HG03064 (cell line): Measurements from ENCODE around the gene KRTCAP2.
"Not testable (repeated sequence)": the region's sequence is repeated elsewhere in the genome, so short reads cannot be mapped to it uniquely, and the experiment has no call there.

ENCODE experiments used
- ATAC-seq: cut with Tn5 transposase; IDR thresholded peaks from one replicate; pipeline ENCODE4 v1.9.1; 2021; ENCODE audit warnings: low read depth; ENCODE audit not compliant: unreplicated experiment

The KRTCAP2 gene

DNA sequence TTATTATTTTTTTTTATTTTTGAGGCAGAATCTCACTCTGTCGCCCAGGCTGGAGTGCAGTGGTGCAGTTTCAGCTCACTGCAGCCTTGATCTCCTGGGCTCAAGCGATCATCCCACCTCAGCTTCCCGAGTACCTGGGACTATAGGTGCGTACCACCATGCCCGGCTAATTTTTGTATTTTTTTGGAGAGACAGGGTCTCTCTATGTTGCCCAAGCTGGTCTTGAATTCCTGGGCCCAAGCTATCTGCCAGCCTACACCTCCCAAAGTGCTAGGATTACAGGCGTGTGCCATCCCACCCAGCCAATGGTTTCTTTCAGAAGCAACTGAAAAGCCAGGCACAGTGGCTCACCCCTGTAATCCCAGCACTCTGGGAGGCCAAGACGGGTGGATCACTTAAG is 2.3 kb downstream of the KRTCAP2 start:
- no peak for ATAC-seq

DNA sequence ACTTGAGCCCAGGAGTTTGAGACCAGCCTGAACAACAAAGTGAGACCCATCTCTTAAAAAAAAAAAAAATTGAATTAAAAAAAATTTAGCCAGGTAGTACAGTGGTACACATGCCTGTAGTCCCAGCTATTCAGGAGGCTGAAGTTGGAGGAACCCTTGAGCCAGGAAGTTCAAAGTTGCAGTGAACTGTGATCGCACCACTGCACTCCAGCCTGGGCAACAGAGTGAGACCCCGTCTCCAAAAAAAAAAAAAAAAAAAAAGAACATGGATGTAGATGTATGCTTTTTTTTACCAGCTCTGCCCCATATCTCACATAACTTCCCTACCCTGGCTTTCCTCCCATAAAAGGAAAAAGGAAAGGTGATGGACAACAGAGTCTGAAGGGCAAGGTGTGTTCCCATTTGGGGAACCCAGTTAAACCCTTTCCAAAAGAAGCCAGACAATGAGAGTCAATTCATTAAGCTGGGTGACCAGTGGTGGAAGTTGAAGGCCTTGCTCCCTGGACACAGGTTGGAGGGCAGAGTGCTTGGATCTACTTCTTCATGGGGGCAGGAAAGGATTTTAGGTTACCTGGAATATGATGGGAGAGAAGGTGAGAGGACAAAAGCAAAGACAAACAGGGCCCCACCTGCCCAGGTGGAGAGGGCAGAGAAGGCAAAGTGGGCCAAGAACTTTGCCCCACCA is 2.9 kb downstream of the KRTCAP2 start:
- no peak for ATAC-seq

DNA sequence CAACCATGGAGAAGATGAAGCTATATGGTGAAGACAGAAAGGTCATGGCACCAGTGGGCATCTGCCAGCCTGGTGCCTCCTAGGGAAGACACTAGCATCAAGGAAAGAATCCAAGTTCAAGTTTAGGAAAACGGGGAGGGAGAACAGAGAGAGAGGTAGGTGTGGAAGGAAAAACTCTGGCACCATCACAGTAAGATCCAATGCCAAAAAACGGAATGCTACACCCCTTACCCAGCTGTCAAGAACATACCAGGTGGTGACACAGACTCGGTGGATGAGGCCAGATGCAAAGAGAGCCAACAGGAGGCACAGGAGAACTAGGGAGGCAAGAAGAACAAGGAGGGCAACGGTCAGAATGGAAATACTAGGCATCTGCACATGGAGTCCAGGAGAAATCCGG is 3.6 kb downstream of the KRTCAP2 start:
- ATAC-seq = no peak

DNA sequence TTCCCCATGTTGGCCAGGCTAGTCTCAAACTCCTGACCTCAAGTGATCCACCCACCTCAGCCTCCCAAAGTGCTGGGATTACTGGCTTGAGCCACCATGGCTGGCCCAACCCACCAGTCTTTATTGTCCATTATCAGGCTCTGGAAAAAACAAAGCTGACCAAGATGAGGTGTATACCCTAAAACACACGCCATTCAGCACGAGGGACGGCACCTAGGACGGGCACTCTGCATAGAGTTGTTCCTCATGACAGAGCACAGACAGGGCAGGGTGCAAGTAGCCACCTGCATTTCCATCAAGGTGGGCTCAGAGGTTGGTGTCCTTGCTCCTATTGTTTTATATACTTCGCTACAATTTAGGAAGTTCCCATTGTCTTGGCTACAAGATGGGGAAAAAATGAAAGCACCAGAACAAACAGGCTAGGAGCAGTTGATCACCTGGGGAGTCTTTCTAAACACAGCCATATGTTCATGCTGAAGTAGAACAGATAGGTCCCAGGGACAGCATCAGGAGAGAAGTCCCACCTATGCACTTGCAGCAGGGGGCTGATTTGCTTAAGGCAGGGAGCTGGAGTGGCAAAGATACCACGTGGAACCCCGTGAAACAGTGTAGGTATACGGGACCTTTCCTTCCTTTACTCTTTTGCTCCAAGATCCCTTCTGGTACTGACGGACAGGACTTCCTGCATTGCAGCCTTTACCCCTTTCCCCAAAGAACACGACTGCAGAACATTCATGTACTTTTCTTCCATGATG is 4.5 kb downstream of the KRTCAP2 start:
- ATAC-seq = no peak

DNA sequence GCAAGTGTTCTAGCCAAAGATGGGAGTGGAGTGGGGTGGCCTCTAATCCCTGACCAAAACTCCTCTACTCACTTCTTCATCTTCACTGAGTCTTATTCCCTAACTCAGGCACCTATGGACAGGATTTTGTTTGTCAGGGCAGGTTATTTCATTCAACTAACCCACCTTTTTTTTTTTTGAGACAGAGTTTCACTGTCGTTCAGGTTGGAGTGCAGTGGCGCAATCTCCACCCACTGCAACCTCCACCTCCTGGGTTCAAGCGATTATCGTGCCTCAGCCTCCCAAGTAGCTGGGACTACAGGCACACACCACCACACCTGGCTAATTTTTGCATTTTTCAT is 5.0 kb downstream of the KRTCAP2 start:
- not testable (repeated sequence) for ATAC-seq

DNA sequence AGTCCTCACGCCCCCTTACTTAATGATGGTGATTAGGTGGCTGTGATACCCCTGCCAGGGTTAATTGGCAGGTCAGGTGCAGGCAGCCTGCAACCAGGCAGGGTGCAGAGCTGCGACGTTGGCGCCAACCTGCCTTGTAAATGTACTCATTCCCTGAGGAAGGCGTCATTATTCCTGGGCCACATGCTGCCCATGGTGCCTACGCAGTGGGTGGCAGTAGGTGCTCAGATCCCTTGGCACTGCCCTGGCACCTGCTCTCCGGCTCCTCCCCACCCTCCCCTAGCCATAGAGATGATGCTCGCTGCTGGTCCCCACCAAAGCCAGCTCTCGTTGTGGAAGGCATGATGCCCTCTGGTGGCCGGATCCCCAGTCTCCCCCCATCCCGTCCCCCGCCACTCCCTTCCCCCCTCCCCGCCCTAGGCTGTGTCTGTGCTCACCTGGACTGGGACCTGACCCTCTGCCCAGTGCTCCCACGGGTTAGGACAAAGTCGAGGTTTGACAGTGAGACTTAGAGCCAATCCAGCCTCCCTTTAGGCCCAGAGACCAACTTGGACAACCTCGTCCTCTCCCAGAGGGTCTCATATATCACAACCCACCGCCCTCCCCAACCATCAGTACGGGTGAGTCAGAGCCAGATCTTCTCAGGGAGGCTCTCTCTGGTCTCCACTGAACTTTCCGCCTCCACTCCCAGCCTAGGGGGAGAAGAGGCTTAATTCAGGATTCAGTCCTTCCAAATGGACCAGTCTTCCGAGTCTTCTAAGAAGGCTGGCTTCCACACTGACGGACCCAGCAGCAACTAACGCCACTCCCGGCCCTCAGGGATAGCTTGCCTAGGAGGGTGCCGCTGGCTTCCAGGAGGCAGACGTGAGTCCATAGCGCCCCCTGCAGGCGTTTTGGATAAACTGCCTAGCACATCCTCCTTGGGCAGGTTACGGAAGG is 5.7 kb downstream of the KRTCAP2 start:
- ATAC-seq = no peak

DNA sequence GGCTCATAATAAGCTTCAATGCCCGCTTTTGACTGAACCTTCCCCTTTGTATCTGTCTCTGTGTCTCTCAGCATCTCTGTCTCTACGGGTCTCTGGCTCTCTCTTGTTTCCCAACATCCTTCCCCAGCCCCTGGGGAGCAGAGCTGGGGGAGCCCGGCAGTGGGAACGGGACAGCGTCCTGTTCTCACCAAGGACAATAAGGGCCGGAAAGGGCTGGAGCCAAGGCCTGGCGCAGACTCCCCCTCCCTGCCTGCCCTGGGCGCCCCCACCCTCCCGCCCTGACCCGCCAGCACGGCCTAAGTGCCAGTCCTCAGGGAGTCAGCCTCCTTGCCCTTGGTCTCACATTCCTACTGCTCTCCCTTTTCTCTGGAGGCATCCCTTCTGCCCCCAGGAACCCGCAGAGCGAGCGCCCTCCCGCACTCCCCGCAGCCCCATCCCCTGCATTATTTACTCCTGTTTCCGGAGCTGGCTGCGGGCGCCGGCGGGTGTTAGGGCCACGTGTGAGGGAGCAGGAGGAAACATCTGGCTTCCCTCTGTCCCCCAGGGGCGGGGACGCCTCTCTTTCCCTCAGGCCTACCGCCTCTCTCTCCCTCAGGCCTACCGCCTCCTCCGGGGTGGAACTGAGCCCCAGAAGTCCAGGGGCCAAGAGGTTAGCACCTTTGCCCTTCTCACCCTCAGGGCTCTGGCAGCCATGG is 6.5 kb downstream of the KRTCAP2 start:
- no peak for ATAC-seq

DNA sequence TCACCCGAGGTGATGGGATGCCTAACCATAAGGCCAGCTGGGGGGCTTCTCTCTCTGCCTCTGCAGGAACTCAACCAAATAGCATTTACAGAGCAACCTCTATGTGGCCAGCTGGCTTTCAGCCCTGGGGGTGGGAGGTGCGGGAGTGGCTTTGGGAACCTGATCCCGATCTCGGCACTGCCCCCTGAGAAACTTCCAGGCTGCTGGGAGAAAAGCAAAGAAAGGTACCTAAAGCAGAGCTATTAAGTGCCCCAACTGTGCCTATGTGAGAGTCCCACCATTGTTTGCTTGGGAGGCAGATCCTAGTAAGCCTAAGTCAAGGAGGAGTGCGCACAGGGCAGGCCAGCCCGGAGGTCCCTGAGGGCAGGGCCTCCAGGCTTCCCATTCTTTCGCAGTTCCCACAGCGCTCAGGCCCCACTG is 7.0 kb downstream of the KRTCAP2 start:
- no peak for ATAC-seq

DNA sequence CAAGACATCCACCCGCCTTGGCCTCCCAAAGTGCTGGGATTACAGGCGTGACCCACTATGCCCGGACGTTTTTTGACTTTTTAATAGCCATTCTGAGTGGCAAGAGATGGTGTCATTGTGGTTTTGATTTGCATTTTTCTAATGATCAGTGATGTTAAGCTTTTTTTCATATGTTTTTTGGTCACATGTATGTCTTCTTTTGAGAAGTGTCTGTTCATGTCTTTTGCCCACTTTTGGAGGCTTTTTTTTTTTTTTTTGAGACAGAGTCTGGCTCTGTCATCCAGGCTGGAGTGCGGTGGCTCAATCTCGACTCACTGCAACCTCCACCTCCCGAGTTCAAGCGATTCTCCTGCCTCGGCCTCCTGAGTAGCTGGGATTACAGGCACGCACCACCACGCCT is 8.5 kb downstream of the KRTCAP2 start:
- ATAC-seq = not testable (repeated sequence)

DNA sequence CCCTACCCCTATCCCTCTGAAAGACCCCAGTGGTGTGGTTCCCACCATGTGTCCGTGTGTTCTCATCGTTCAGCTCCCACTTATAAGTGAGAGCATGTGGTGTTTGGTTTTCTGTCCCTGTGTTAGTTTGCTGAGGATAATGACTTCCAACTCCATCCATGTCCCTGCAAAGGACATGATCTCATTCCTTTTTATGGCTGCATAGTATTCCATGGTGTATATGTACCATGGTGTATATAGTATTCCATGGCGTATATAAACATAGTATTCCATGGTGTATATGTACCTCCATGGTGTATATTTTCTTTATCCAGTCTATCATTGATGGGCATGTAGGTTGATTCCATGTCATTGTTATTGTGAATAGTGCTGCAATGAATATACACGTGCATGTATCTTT is 9.3 kb downstream of the KRTCAP2 start:
- not testable (repeated sequence) for ATAC-seq

DNA sequence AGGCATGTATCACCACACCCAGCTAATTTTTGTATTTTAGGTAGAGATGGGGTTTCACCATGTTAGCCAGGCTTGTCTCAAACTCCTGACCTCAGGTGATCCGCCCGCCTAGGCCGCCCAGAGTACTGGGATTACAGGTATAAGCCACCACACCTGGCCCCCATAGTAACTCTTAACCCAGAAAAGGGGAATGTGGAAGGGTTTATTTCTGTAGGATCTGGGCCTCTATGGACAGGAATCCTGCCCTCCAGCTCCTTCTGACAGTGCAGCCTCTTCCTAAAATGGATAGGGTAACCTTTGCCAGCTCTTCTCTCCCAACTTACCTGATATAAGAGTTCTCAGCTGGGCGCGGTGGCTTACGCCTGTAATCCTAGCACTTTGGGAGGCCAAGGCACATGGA is 10.5 kb downstream of the KRTCAP2 start:
- ATAC-seq = not testable (repeated sequence)

DNA sequence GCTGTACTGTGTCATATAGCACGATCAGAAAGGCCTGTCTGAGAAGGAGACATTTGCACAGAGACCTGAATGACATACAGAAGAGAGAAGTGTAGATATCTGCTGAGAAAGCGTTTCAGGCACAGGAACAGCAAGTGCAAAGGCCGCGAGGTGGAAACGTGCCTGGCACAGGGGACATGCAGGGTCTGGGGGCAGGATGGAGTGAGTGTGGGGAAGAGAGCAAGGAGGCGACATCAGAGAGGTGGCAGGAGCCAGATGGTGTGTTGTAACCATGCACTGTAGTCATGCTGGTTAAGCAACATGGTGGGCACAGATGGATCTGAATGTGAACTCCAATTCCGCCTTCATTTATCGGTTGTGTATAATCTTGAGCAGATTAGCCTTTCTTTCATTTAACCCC is 13.0 kb downstream of the KRTCAP2 start:
- no peak for ATAC-seq

DNA sequence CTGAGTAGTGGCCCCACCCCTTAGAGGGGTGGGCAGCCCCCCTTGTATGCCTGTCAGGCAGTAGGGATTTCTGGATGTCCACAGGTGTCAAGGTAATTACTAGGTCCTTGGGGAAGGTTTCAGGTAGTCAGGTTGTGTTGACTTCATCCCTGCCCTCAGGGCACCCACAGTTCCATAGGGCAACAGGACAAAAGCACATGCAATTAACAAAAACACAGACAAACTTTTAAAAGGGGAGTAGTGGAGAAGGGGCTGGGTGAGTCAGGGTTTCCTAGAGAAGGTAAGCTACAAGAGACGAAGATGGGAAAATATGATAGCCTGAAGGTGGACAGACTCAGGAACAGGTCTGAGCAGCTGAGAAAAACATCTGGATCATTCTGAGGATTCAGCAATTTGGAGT is 14.1 kb downstream of the KRTCAP2 start:
- ATAC-seq = no peak

DNA sequence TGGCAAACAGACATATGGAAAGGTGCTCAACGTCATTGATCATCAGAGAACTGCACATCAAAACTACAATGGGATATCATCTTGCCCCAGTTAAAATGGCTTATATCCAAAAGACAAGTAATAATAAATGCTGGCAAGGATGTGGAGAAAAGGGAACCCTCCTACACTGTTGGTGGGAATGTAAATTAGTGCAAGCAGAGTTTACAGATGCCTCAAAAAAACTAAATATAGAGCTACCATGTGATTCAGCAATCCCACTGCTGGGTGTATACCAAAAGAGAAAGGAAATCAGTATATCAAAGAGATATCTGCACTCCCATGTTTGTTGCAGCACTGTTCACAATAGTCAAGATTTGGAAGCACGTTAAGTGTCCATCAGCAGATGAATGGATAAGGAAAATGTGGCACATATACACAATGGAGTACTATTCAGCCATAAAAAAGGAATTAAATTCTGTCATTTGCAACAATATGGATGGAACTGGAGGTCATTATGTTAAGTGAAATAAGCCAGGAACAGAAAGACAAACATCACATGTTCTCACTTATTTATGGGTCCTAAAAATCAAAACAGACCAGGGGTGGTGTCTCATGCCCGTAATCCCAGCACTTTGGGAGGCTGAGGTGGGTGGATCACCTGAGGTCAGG is 17.0 kb downstream of the KRTCAP2 start:
- ATAC-seq = not testable (repeated sequence)

DNA sequence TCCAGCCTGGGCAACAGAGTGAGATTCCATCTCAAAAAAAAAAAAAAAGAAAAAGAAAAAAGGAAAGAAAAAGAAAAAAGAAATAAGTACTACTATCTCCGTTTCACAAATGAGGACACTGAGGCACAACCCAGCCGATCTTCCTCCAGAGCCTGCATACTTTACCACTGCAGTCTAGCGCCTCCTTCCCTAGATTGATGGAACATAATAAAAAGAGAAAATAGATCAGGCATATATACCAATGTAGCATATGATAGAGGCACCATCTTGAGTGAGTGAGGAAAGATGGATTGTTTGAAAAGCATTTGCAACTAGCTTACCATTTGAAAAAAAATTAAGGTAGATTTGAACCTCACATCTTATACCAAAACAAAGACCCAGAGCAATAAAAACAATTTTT is 27.6 kb downstream of the KRTCAP2 start:
- no peak for ATAC-seq

DNA sequence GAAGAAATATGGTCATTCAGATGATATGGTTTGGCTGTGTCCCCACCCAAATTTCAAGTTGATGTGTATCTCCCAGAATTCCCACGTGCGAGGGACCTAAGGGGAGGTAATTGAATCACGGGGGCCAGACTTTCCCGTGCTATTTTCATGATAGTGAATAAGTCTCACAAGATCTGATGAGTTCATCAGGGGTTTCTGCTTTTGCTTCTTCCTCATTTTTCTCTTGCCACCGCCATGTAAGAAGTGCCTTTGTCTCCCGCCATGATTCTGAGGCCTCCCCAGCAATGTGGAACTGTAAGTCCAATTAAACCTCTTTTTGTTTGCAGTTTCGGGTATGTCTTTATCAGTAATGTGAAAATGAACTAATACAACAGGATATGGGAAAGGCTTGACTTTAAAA is 31.4 kb downstream of the KRTCAP2 start:
- ATAC-seq = no peak

DNA sequence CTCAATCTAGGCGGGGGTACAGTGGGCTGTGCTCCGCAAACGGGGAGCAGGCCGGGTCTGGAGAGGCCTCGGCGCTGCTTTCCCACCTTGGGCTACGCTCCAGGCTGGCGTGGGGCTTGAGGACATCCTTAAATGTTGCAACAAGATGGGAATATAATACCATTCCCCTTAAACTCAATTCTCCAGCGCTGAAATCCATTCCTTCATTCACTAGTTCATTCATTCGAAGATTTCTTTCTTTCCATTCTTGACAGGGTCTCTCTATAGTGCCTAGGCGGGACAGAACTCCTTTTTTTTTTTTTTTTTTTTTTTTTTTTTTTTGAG is 32.5 kb downstream of the KRTCAP2 start:
- ATAC-seq = no peak

DNA sequence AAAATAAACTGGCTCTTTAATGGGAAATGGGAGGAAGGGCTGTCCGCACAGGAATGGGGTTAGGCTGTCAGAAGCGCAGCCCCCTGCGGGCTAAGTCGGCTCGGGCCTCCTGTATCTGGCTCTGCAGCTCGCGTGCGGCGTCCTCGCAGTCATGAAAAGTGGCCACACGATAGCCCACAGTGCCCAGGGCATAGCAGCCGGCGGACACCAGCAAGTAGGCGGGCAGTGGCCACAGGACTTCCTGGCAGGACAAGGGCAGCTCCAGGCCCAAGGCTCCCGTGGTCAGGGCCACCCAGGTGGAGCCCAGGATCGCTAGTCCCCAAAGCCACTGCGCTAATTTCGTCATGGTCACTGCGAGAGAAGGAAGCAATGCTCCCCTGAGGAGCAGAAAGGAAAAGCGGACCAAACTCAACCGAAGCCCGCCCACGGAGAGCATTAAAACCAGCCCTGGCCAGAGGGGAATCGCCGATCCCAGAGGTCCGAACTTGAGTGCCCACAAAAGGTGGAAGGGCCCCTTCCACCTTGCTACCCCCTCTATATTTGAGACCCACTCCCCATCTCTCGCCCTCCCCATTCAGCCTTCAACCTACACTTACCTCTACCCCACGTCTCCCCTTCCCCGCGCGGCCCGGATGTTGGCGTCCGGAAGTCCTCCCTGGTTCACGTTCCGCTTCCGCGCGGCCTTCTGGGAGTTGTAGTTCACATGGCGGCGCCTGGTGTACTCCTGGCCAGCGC is 33.0 kb downstream of the KRTCAP2 start, which contains the start of gene DPM3:
Gene DPM3 (minus strand): TSS at position 637 of the 735 bp plus-strand sequence. CDS start 291 bp downstream, at position 346.
- ATAC-seq = peak; percentile 48

DNA sequence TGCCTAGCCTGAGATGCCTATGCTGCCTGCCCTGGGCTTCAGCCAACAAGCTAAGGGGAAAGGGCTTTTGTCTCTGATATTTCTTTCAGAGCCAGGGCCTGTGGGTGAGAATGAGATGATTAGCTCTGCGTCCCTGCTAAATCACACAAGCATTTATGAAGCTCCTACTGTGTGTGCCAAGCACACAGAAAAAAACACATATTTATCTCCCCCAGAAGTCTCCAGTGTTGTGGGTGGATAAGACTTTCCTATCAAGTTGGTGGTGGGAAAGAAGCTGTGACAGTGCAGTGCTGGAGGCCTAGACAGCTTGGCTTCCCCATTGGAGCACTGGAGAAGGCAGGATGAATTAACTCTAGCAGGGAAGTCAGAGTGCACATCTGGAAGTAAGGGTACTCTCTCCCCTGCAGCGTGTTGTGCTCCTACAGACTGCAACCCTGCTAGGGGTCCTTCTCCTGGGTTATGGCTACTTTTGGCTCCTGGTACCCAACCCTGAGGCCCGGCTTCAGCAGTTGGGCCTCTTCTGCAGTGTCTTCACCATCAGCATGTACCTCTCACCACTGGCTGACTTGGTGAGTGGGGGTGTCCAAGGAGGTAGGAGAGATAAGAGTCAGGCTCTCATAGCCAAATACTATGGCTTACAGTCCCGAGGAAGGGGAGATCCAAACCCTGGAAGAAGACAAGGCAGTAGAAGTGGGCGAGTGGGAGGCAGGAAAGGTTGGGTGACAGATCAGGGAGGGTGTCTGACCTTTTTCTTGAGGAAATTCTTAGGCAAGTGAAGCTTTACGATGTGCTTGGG is 35.8 kb downstream of the KRTCAP2 start:
- ATAC-seq = no peak
